ENCODE measurements around the gene PARP9.
"Not testable (repeated sequence)": the region's sequence is repeated elsewhere in the genome, so short reads cannot be mapped to it uniquely, and the experiment has no call there.

The PARP9 gene

GRCh38 chr3:122502941-122503340, 61.2 kb downstream of the PARP9 start:
- Histone ChIP-seq H3K9me3 (ENCODE audit: control insufficient read depth, insufficient read depth, low read length) (no peaks in the 10 kb centered on the region), H3K9ac (ENCODE audit: low read depth, low read length) (no peak overlapping the region), H3K36me3 (ENCODE audit: insufficient read depth, low read length) (no peaks in the 10 kb centered on the region), H3K4me1 (ENCODE audit: insufficient read depth, low read length) (peaks cover 22% of the 10 kb centered on the region)

GRCh38 chr3:122502139-122502538, 62.0 kb downstream of the PARP9 start:
- peaks cover 29% of the 10 kb centered on the region for H3K4me1 ChIP-seq (ENCODE audit: insufficient read depth, low read length)

GRCh38 chr3:122500964-122501363, 63.1 kb downstream of the PARP9 start:
- not testable (repeated sequence) for H3K9me3 ChIP-seq (ENCODE audit: control insufficient read depth, insufficient read depth, low read length); H3K9ac ChIP-seq (ENCODE audit: low read depth, low read length); H3K36me3 ChIP-seq (ENCODE audit: insufficient read depth, low read length)
- H3K4me1 ChIP-seq (ENCODE audit: insufficient read depth, low read length): peaks cover 38% of the 10 kb centered on the region

More at GRCh38 chr3:122502139-122502538, 62.0 kb downstream of the PARP9 start:
- H3K9me3 ChIP-seq (ENCODE audit: control insufficient read depth, insufficient read depth, low read length): no peaks in the 10 kb centered on the region
- H3K36me3 ChIP-seq (ENCODE audit: insufficient read depth, low read length): no peaks in the 10 kb centered on the region
- H3K9ac ChIP-seq (ENCODE audit: low read depth, low read length): no peak overlapping the region

- peaks cover 38% of the 10 kb centered on the region for H3K4me1 ChIP-seq (ENCODE audit: insufficient read depth, low read length)
- no peaks in the 10 kb centered on the region for H3K9me3 ChIP-seq (ENCODE audit: control insufficient read depth, insufficient read depth, low read length)
- no peak overlapping the region for H3K9ac ChIP-seq (ENCODE audit: low read depth, low read length)
- H3K36me3 ChIP-seq (ENCODE audit: insufficient read depth, low read length): peaks cover 3% of the 10 kb centered on the region; the same call in 1 of the 2 replicates
These were observed 65.9 kb downstream of the PARP9 start for GRCh38 chr3:122498152-122498551.

GRCh38 chr3:122497425-122497824, 66.7 kb downstream of the PARP9 start:
- no peak overlapping the region for H3K9ac ChIP-seq (ENCODE audit: low read depth, low read length)
- peaks cover 3% of the 10 kb centered on the region; the same call in 1 of the 2 replicates for H3K36me3 ChIP-seq (ENCODE audit: insufficient read depth, low read length)
- peaks cover 34% of the 10 kb centered on the region for H3K4me1 ChIP-seq (ENCODE audit: insufficient read depth, low read length)
- H3K9me3 ChIP-seq (ENCODE audit: control insufficient read depth, insufficient read depth, low read length): no peaks in the 10 kb centered on the region

- Histone ChIP-seq H3K9ac (ENCODE audit: low read depth, low read length) (peak overlapping the region; percentile 30; the same call in 1 of the 2 replicates), H3K4me1 (ENCODE audit: insufficient read depth, low read length) (peaks cover 29% of the 10 kb centered on the region), H3K36me3 (ENCODE audit: insufficient read depth, low read length) (peaks cover 3% of the 10 kb centered on the region; the same call in 1 of the 2 replicates), H3K9me3 (ENCODE audit: control insufficient read depth, insufficient read depth, low read length) (no peaks in the 10 kb centered on the region)
These were observed 67.6 kb downstream of the PARP9 start for GRCh38 chr3:122496508-122496907.

- Histone ChIP-seq H3K36me3 (ENCODE audit: insufficient read depth, low read length) (peaks cover 7% of the 10 kb centered on the region; the same call in 1 of the 2 replicates), H3K9ac (ENCODE audit: low read depth, low read length) (no peak overlapping the region), H3K9me3 (ENCODE audit: control insufficient read depth, insufficient read depth, low read length) (no peaks in the 10 kb centered on the region), H3K4me1 (ENCODE audit: insufficient read depth, low read length) (peaks cover 20% of the 10 kb centered on the region)
These were observed 70.8 kb downstream of the PARP9 start for GRCh38 chr3:122493296-122493695.

- H3K36me3 ChIP-seq (ENCODE audit: insufficient read depth, low read length): 0 out of 2 replicates have a peak, but pooled peaks cover 3% of the 10 kb centered on the region
- H3K4me1 ChIP-seq (ENCODE audit: insufficient read depth, low read length): no peaks in the 10 kb centered on the region; the same call in 1 of the 2 replicates
- H3K9ac ChIP-seq (ENCODE audit: low read depth, low read length): no peak overlapping the region
- H3K9me3 ChIP-seq (ENCODE audit: control insufficient read depth, insufficient read depth, low read length): no peaks in the 10 kb centered on the region
These were observed 75.7 kb downstream of the PARP9 start for GRCh38 chr3:122488262-122488973.

- H3K9me3 ChIP-seq (ENCODE audit: control insufficient read depth, insufficient read depth, low read length): no peaks in the 10 kb centered on the region
- H3K36me3 ChIP-seq (ENCODE audit: insufficient read depth, low read length): 0 out of 2 replicates have a peak, but pooled peaks cover 3% of the 10 kb centered on the region
- no peak overlapping the region for H3K9ac ChIP-seq (ENCODE audit: low read depth, low read length)
- H3K4me1 ChIP-seq (ENCODE audit: insufficient read depth, low read length): peaks cover 6% of the 10 kb centered on the region; the same call in 1 of the 2 replicates
These were observed 79.1 kb downstream of the PARP9 start for GRCh38 chr3:122484985-122485384.

- no peak overlapping the region for H3K9ac ChIP-seq (ENCODE audit: low read depth, low read length)
- H3K9me3 ChIP-seq (ENCODE audit: control insufficient read depth, insufficient read depth, low read length): no peaks in the 10 kb centered on the region
- H3K36me3 ChIP-seq (ENCODE audit: insufficient read depth, low read length): no peaks in the 10 kb centered on the region
These were observed 82.7 kb downstream of the PARP9 start for GRCh38 chr3:122481390-122481789.

More at GRCh38 chr3:122481390-122481789, 82.7 kb downstream of the PARP9 start:
- H3K4me1 ChIP-seq (ENCODE audit: insufficient read depth, low read length): peaks cover 6% of the 10 kb centered on the region; the same call in 1 of the 2 replicates
